OCI-LY1 (cell line): Measurements from ENCODE around the gene NOTCH2NLA.
"Not testable (repeated sequence)": the region's sequence is repeated elsewhere in the genome, so short reads cannot be mapped to it uniquely, and the experiment has no call there.

Source experiments
- CTCF ChIP-seq: fragments of 200-600 bp; sonication (generic), shearing (Covaris generic); IDR thresholded peaks from 2 replicates; pipeline ENCODE4 v1.5.1; 2017; ENCODE audit warnings: mild to moderate bottlenecking, antibody characterized with exemption, low read length, moderate library complexity, mixed read lengths
- EZH2 ChIP-seq: fragments of 200-600 bp; sonication (generic), shearing (Covaris generic); IDR thresholded peaks from 2 replicates; pipeline ENCODE4 v1.8.0; 2017; ENCODE audit warnings: borderline replicate concordance, mixed run types, mild to moderate bottlenecking, antibody characterized with exemption, low read length, moderate library complexity, mixed read lengths

- TF ChIP-seq CTCF, EZH2: not testable (repeated sequence)
These were observed 44.4 kb upstream of the NOTCH2NLA start for GRCh38 chr1:146273194-146273593.
